Endothelial cell of umbilical vein (primary cell): ENCODE data around the gene MOCOS.
"Not testable (repeated sequence)": the region's sequence is repeated elsewhere in the genome, so short reads cannot be mapped to it uniquely, and the experiment has no call there.

Source experiments
- EZH2 ChIP-seq: IDR thresholded peaks from 2 replicates; pipeline ENCODE4 v1.6.1; 2012; ENCODE audit warnings: borderline replicate concordance, low read depth, mild to moderate bottlenecking, moderate library complexity, low read length, inconsistent platforms; ENCODE audit not compliant: severe bottlenecking
- JUN ChIP-seq: IDR thresholded peaks from 2 replicates; pipeline ENCODE4 v1.6.1; 2011; ENCODE audit warnings: borderline replicate concordance, low read depth; ENCODE audit not compliant: insufficient read length, insufficient read depth
- MAX ChIP-seq: IDR thresholded peaks from 2 replicates; pipeline ENCODE4 v1.6.1; 2011; ENCODE audit not compliant: insufficient read depth, insufficient read length
- MYC ChIP-seq: IDR thresholded peaks from one replicate; pipeline ENCODE4 v1.6.1; 2011; ENCODE audit warnings: mild to moderate bottlenecking, low read depth, low read length
- POLR2A ChIP-seq: IDR thresholded peaks from 2 replicates; pipeline ENCODE4 v1.6.1; 2012; ENCODE audit warnings: low read depth, mild to moderate bottlenecking, control low read depth, low read length
- POLR2AphosphoS5 ChIP-seq: IDR thresholded peaks from 2 replicates; pipeline ENCODE4 v1.6.1; 2012; ENCODE audit warnings: low read depth, mild to moderate bottlenecking, control low read depth, low read length, moderate library complexity; ENCODE audit not compliant: insufficient read depth
- TF ChIP-seq, protein P1 (sequence below), 2 donors: IDR thresholded peaks; 1 replicate in 1 of 2; 2 replicates in 1 of 2; pipeline ENCODE4 v1.5.1; 2011; ENCODE audit warnings: low read length in 2 of 2, mild to moderate bottlenecking in 2 of 2, moderate library complexity in 2 of 2, control low read depth in 1 of 2, inconsistent platforms in 1 of 2, low read depth in 1 of 2; ENCODE audit not compliant: insufficient read depth in 1 of 2; ENCODE audit errors: extremely low read depth in 1 of 2

DNA sequence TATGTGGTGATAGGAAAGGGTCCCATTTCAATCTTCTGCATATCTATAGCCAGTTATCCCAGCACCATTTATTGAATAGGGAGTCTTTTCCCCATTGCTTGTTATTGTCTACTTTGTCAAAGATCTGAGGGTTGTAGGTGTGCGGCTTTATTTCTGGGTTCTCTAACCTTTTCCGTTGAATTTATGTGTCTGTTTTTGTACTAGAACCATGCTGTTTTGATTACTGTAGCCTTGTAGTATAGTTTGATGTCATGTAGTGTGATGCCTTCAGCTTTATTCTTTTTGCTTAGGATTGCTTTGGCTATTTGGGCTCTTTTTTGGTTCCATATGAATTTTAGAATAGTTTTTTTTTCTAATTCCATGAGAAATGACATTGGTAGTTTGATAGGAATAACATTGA, 20.7 kb downstream of the MOCOS start:
- not testable (repeated sequence) for TF ChIP-seq JUN, EZH2, POLR2AphosphoS5, POLR2A, MAX, MYC
- TF ChIP-seq, protein P1, sequence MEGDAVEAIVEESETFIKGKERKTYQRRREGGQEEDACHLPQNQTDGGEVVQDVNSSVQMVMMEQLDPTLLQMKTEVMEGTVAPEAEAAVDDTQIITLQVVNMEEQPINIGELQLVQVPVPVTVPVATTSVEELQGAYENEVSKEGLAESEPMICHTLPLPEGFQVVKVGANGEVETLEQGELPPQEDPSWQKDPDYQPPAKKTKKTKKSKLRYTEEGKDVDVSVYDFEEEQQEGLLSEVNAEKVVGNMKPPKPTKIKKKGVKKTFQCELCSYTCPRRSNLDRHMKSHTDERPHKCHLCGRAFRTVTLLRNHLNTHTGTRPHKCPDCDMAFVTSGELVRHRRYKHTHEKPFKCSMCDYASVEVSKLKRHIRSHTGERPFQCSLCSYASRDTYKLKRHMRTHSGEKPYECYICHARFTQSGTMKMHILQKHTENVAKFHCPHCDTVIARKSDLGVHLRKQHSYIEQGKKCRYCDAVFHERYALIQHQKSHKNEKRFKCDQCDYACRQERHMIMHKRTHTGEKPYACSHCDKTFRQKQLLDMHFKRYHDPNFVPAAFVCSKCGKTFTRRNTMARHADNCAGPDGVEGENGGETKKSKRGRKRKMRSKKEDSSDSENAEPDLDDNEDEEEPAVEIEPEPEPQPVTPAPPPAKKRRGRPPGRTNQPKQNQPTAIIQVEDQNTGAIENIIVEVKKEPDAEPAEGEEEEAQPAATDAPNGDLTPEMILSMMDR (IDR thresholded peaks at IDR 0.05; ENCODE audit: extremely low read depth in 1 of 2, insufficient read depth in 1 of 2, low read depth in 1 of 2, low read length in 2 of 2) = not testable (repeated sequence)
